Measurements from ENCODE around the gene PTPN1. TPM values are rescaled to one million over a fixed set of nuclear protein-coding genes. Genes with fewer than 3 reads are reported as not detected.

The PTPN1 gene
- total RNA-seq, 2 donors from 2014 or later = 52.6 to 113 TPM

- Mint-ChIP-seq H3K36me3 (peaks cover 27 to 75% of the 10 kb centered on the region in 2 donors), H3K27ac (peak overlapping the region; percentile 68 to 92), H3K9me3 (no peaks in the 10 kb centered on the region)
- DNase-seq (ENCODE audit: low spot score in 2 of 2) = no peak
- peak; percentile 81 to 85 for ATAC-seq
Measured at GRCh38 chr20:50569864-50570836, 60.0 kb downstream of the PTPN1 start.

DNA sequence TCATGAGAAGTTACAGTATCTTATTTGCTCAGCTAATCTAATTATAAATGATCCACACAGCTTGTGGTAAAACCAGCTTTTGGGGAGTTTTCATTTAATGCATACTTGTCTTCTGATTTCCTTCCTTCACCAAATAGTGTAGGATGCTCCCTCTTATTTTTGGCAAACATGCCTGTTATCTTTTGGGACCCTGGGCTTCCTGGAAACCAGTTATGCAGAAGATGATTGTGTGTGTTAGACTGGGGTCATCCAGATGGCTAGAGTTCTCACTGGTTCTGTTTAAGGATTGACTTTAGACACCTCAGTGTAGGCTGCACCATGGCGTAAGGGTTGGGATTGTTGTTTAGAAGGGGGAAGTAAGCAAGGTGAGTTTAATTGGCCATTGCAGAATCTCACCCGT is 61.3 kb downstream of the PTPN1 start:
- no peak for ATAC-seq
- peaks cover 25 to 67% of the 10 kb centered on the region in 2 donors for H3K36me3 Mint-ChIP-seq
- DNase-seq (ENCODE audit: low spot score in 2 of 2) = no peak
- H3K27ac Mint-ChIP-seq = no peak overlapping the region
- H3K9me3 Mint-ChIP-seq = no peaks in the 10 kb centered on the region

- Mint-ChIP-seq H3K36me3 (peaks cover 21 to 56% of the 10 kb centered on the region in 2 donors), H3K27ac (peak overlapping the region; percentile 75 to 90), H3K9me3 (no peaks in the 10 kb centered on the region)
- DNase-seq (ENCODE audit: low spot score in 2 of 2) = no peak
- ATAC-seq = no peak
Measured at GRCh38 chr20:50572938-50573777, 63.0 kb downstream of the PTPN1 start.

- Mint-ChIP-seq H3K27ac (peak overlapping the region in 1 of 2 donors; percentile 65), H3K9me3 (no peaks in the 10 kb centered on the region), H3K36me3 (peaks cover 14 to 56% of the 10 kb centered on the region in 2 donors)
- DNase-seq (ENCODE audit: low spot score in 2 of 2) (no peak), ATAC-seq (no peak)
Measured at GRCh38 chr20:50574108-50574507, 63.9 kb downstream of the PTPN1 start.

DNA sequence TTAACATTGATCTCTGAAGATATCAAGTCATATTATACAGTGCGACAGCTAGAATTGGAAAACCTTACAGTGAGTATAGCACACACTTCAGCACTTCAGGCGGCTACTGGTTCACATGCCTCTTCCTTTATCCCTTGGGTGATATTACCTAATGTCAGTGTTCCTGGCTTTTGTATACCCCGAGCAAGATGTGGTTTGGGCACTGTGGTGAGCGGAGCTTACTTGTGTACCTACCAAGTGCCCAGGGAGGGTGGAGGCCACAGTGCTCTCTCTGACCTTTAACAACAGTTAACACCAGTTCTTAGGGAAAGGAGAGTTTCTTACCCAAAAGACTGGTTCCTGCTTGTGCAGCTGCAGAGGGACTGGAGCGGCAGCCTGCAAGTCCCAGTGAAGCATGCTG is 64.4 kb downstream of the PTPN1 start:
- DNase-seq (ENCODE audit: low spot score in 2 of 2) = no peak
- ATAC-seq = no peak
- H3K9me3 Mint-ChIP-seq = no peaks in the 10 kb centered on the region
- peaks cover 13 to 54% of the 10 kb centered on the region in 2 donors for H3K36me3 Mint-ChIP-seq
- H3K27ac Mint-ChIP-seq = peak overlapping the region in 1 of 2 donors; percentile 90

- H3K36me3 Mint-ChIP-seq = peaks cover 18 to 63% of the 10 kb centered on the region in 2 donors
- DNase-seq (ENCODE audit: low spot score in 2 of 2) = peak in 1 of 2 donors; percentile 57
- no peaks in the 10 kb centered on the region for H3K9me3 Mint-ChIP-seq
- peak; percentile 79 to 85 for ATAC-seq
- peak overlapping the region in 1 of 2 donors; percentile 90 for H3K27ac Mint-ChIP-seq
Measured at GRCh38 chr20:50575865-50576720, 65.9 kb downstream of the PTPN1 start.

GRCh38 chr20:50577175-50578018 is 67.2 kb downstream of the PTPN1 start:
- DNase-seq (ENCODE audit: low spot score in 2 of 2) = no peak
- no peak for ATAC-seq
- H3K27ac Mint-ChIP-seq = peak overlapping the region; percentile 70 to 91
- H3K36me3 Mint-ChIP-seq = peaks cover 18 to 56% of the 10 kb centered on the region in 2 donors
- H3K9me3 Mint-ChIP-seq = no peaks in the 10 kb centered on the region

DNA sequence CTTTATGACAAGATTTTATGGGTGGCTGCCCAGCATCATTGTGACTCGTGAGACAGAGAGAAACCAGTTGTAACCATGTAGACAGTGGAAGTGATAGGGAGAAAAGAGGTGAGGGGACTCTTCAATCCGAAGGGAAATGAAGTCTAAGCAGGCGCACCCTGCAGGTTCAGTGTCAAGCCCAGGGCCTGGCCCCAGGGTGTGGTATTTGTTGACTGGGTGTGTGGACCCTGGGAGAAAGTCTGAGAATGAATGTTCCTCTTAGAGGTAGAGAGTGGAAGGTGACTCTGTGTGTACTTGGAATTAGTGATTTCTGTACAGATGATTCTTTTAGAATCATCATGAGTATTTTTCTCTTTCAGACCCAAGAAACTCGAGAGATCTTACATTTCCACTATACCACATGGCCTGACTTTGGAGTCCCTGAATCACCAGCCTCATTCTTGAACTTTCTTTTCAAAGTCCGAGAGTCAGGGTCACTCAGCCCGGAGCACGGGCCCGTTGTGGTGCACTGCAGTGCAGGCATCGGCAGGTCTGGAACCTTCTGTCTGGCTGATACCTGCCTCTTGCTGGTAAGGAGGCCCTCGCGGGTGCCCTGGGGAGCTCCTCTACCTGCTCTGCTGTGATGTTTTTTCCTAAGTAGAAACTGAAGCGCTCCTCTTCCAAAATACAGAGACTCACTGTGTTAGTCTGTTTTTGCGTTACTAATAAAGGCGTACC is 68.0 kb downstream of the PTPN1 start:
- peak; percentile 39 to 46 for ATAC-seq
- H3K27ac Mint-ChIP-seq = peak overlapping the region; percentile 70 to 91
- peaks cover 18 to 57% of the 10 kb centered on the region in 2 donors for H3K36me3 Mint-ChIP-seq
- DNase-seq (ENCODE audit: low spot score in 2 of 2) = no peak
- H3K9me3 Mint-ChIP-seq = no peaks in the 10 kb centered on the region

DNA sequence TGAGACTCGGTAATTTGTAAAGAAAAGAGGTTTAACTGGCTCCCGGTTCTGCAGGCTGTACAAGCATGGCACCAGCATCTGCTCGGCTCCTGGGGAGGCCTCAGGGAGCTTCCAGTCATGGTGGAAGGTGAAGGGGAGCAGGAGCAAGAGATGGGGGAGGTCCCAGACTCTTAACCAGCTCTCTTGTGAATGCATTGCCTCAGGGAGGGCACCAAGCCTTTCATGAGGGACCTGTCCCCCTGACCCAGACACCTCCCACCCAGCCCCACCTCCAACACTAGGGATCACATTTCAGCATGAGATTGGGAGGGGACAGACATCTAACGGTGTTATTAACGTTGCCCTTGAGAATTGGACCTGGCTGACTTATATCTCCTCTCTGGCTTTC is 68.6 kb downstream of the PTPN1 start:
- Mint-ChIP-seq H3K9me3 (no peaks in the 10 kb centered on the region), H3K27ac (peak overlapping the region; percentile 21 to 37), H3K36me3 (peaks cover 23 to 59% of the 10 kb centered on the region in 2 donors)
- ATAC-seq (no peak), DNase-seq (ENCODE audit: low spot score in 2 of 2) (no peak)

DNA sequence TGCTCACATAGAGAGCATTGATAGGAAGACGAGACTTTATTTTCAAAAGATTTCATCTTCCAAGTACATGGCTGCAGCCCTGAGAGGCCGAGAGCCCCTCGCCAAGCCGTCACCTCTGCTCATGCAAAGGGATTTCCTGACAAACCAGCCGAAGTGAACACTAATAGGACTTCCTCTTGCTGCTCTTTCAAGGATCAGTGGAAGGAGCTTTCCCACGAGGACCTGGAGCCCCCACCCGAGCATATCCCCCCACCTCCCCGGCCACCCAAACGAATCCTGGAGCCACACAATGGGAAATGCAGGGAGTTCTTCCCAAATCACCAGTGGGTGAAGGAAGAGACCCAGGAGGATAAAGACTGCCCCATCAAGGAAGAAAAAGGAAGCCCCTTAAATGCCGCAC is 69.3 kb downstream of the PTPN1 start:
- ATAC-seq = no peak
- Mint-ChIP-seq H3K27ac (peak overlapping the region; percentile 21 to 60), H3K36me3 (peaks cover 23 to 55% of the 10 kb centered on the region in 2 donors), H3K9me3 (no peaks in the 10 kb centered on the region)
- no peak for DNase-seq (ENCODE audit: low spot score in 2 of 2)

DNA sequence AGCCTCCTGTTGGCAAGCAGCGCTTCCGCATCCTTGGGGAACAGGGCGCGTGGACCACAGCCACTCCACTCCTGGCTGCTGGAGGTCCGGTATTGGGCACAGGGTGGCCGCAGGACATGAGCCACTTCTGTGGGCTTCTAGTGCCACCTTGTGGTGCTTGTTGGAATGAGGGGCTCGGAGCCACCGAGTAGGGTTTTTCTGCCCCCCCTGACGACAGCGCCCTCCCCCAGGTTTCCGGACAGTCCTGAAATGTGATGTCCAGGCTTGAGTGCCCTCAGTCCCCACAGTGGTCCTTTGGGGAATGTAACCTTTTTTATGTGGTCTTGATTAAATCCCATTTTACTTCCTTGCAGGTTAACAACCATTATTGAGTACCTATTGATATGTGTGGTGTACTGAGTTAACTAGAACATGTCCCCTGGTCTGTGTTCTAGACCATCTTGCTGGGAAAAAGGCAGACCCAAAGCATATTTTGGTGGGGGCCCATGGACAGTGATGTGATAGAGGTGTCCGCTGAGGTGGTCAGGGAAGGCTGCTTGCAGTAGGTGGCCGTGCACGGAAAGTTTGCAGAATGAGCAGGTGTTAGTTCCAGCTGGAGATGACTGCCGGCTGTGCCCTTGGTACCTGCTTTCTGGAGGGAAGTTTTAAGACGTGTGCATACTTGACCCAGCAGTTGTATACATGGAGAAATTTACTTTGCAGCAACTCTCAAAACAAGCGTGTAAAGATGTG is 70.0 kb downstream of the PTPN1 start:
- peak overlapping the region; percentile 7 to 63 for H3K27ac Mint-ChIP-seq

DNA sequence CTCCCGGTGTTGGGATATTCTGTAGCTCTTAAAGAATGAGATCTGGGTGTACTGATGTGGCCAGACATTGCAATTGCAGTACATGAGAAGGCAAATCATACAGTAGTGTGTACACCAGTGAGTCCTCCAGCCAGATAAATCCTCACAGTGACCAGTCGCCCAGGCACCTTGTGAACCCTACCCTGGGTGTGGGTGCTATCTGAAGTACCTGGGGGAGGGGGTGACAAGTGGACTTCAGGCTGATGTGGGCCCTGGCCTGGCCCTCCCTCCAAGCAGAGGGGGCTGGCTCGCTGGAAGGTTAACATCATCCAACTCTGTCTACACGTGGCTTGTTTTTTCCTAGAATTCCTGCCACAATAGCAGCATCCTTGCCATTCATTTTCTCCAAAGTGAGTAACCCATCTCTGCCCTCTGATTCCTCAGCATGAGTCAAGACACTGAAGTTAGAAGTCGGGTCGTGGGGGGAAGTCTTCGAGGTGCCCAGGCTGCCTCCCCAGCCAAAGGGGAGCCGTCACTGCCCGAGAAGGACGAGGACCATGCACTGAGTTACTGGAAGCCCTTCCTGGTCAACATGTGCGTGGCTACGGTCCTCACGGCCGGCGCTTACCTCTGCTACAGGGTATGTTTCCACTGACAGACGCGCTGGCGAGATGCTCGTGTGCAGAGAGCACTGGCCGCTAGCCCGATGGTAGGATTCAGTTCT is 70.8 kb downstream of the PTPN1 start:
- Mint-ChIP-seq H3K36me3 (peaks cover 23 to 46% of the 10 kb centered on the region in 2 donors), H3K9me3 (no peaks in the 10 kb centered on the region), H3K27ac (peak overlapping the region; percentile 44 to 63)
- ATAC-seq = no peak
- DNase-seq (ENCODE audit: low spot score in 2 of 2) = no peak

More for the DNA sequence above, 70.0 kb downstream of the PTPN1 start:
- peak in 1 of 2 donors; percentile 41 for ATAC-seq
- peaks cover 23 to 48% of the 10 kb centered on the region in 2 donors for H3K36me3 Mint-ChIP-seq
- no peaks in the 10 kb centered on the region for H3K9me3 Mint-ChIP-seq
- DNase-seq (ENCODE audit: low spot score in 2 of 2) = peak in 1 of 2 donors; percentile 59

DNA sequence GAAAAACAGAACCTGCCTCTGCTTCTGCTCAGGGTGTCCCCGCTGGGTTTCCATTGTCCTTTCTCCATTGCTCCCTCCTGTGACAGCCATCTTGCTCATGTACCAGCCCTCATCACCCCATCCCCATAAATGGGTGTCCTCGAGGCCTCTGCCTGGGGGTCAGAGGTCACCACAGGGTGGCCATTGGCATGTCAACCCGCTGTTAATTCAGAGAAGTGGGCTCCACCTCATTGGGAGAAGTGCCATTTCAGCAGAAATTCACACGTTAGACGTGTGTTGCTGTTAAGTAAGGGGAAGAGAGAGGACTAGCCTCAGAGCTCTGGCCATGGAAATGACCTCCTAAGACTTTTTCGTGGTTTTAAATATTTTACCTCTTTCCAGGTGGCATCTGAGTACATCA is 71.9 kb downstream of the PTPN1 start:
- Mint-ChIP-seq H3K27ac (no peak overlapping the region), H3K9me3 (no peaks in the 10 kb centered on the region), H3K36me3 (peaks cover 23 to 46% of the 10 kb centered on the region in 2 donors)
- no peak for ATAC-seq
- DNase-seq (ENCODE audit: low spot score in 2 of 2) = no peak
